H1 (cell line): ENCODE results near the gene CRISPLD2. TPM values are rescaled to one million over a fixed set of nuclear protein-coding genes. Genes with fewer than 3 reads are reported as not detected.

Experiments
- GABPA ChIP-seq: IDR thresholded peaks from 2 replicates; pipeline ENCODE4 v1.6.1; 2011; ENCODE audit warnings: mild to moderate bottlenecking, low read length, moderate library complexity, borderline replicate concordance; ENCODE audit not compliant: insufficient read depth
- polyA plus RNA-seq, 7 experiments: library from polyadenylated mRNA; depleted of rRNA in 3 of 7; stranded (reverse) in 5 of 7; unstranded in 2 of 7; fragments of >200 nt in 5 of 7; fragments of 200-250 nt in 2 of 7; gene quantifications; 1 replicate in 5 of 7; 2 replicates in 1 of 7; 4 replicates in 1 of 7; pipeline versions ENCODE4 v1.2.1 to v1.2.3, GENCODE V29; 2011 to 2013; ENCODE audit warnings: missing spikeins in 2 of 7, mixed read lengths in 2 of 7
- total RNA-seq: library from RNA; stranded (reverse); fragmentation: NEBNext Ultra II Directional; extraction: Animal tissue kit (Norgen Biotek cat#: 25700); gene quantifications from 2 replicates; pipeline ENCODE4 v1.2.1, GENCODE V29; 2021

CRISPLD2 gene
- total and polyA plus RNA-seq, 2 of the 8 experiments (the other 6 are each of a cell fraction or from before 2014, with no cell fraction given), result 2.7 to 5.1 TPM

- no peak for TF ChIP-seq GABPA
These were observed 30.8 kb upstream of the CRISPLD2 start (continued) for GRCh38 chr16:84788920-84789391.
